ENCODE results near the gene CD164L2.
A peak's percentile ranks its signal among the peaks of the same experiment; 100 is the strongest.

The CD164L2 gene

DNA sequence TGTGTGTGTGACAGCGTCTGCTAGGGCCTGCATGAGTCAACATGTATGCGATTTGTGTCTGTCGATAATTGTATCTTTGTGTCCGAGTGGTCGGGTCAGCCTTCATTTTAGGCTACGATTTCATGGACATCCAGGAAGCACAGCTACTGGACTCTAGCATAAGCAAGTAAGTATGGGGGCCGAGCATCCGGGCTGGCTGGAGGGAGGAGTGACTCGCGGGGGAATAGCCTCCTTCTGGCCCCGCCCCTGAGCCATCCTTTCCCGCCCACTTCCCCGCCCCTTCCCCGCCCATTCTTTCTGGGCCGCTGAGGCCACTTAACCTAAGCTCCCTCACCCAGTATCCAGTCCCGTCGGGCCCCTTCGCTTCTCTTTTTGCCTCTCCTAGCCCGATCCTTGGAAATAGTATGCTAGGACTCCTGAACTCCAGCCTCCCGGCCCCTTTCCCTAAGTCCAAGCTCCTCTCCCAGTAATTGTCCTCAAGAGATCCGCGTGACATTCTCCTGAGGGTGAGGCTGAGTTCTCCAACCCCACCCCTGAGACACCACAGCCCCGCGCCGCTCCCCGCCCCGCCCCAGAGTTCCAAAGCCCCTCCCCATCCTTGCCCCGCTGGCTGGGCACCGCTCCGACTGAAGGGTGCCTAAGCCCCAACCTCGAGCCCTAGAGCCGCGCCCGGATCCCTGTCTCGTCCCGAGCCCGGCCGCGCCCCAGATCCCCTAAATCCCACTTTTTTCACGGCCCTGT, 17.6 kb downstream of the CD164L2 start (continued):
- TF ChIP-seq ZBTB11 (tag by site-specific recombination; conservative IDR thresholded peaks at IDR 0.05; ENCODE audit: low read depth): 0 out of 2 replicates have a peak, but pooled peaks have one; percentile 9
- TF ChIP-seq ZNF26 (tag by site-specific recombination; IDR thresholded peaks at IDR 0.05): no peak
- no peak for TF ChIP-seq ZNF701 (tag by site-specific recombination; IDR thresholded peaks at IDR 0.05)
- TF ChIP-seq, protein P1, sequence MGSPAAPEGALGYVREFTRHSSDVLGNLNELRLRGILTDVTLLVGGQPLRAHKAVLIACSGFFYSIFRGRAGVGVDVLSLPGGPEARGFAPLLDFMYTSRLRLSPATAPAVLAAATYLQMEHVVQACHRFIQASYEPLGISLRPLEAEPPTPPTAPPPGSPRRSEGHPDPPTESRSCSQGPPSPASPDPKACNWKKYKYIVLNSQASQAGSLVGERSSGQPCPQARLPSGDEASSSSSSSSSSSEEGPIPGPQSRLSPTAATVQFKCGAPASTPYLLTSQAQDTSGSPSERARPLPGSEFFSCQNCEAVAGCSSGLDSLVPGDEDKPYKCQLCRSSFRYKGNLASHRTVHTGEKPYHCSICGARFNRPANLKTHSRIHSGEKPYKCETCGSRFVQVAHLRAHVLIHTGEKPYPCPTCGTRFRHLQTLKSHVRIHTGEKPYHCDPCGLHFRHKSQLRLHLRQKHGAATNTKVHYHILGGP (tag by site-specific recombination; IDR thresholded peaks at IDR 0.05): no peak
- peak; percentile 62; the same call in 1 of the 2 replicates for TF ChIP-seq EGR2 (tag by site-specific recombination; IDR thresholded peaks at IDR 0.05; ENCODE audit: low read depth)
- TF ChIP-seq ZNF248 (tag by site-specific recombination; IDR thresholded peaks at IDR 0.05): no peak
- no peak for TF ChIP-seq ZNF140 (tag by site-specific recombination; IDR thresholded peaks at IDR 0.05)
- TF ChIP-seq, protein P2, sequence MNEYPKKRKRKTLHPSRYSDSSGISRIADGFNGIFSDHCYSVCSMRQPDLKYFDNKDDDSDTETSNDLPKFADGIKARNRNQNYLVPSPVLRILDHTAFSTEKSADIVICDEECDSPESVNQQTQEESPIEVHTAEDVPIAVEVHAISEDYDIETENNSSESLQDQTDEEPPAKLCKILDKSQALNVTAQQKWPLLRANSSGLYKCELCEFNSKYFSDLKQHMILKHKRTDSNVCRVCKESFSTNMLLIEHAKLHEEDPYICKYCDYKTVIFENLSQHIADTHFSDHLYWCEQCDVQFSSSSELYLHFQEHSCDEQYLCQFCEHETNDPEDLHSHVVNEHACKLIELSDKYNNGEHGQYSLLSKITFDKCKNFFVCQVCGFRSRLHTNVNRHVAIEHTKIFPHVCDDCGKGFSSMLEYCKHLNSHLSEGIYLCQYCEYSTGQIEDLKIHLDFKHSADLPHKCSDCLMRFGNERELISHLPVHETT (tag by site-specific recombination; IDR thresholded peaks at IDR 0.05): no peak
- no peak for TF ChIP-seq ZNF626 (tag by site-specific recombination; IDR thresholded peaks at IDR 0.05)
- TF ChIP-seq, protein P3, sequence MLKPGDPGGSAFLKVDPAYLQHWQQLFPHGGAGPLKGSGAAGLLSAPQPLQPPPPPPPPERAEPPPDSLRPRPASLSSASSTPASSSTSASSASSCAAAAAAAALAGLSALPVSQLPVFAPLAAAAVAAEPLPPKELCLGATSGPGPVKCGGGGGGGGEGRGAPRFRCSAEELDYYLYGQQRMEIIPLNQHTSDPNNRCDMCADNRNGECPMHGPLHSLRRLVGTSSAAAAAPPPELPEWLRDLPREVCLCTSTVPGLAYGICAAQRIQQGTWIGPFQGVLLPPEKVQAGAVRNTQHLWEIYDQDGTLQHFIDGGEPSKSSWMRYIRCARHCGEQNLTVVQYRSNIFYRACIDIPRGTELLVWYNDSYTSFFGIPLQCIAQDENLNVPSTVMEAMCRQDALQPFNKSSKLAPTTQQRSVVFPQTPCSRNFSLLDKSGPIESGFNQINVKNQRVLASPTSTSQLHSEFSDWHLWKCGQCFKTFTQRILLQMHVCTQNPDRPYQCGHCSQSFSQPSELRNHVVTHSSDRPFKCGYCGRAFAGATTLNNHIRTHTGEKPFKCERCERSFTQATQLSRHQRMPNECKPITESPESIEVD (tag by site-specific recombination; IDR thresholded peaks at IDR 0.05): no peak
- no peak for TF ChIP-seq ZBTB1 (tag by site-specific recombination; IDR thresholded peaks at IDR 0.05)
- no peak for TF ChIP-seq ZBTB17 (tag by site-specific recombination; IDR thresholded peaks at IDR 0.05)
- no peak for TF ChIP-seq ZNF48 (tag by site-specific recombination; IDR thresholded peaks at IDR 0.05)
- no peak for TF ChIP-seq ZNF292 (tag by site-specific recombination; IDR thresholded peaks at IDR 0.05; ENCODE audit: borderline replicate concordance, low read depth)
- no peak for TF ChIP-seq ZBTB44 (tag by site-specific recombination; IDR thresholded peaks at IDR 0.05)
- TF ChIP-seq ZNF561 (tag by site-specific recombination; IDR thresholded peaks at IDR 0.05; ENCODE audit: borderline replicate concordance): 0 out of 2 replicates have a peak, but pooled peaks have one; percentile 10
- no peak for TF ChIP-seq ZFP3 (tag by site-specific recombination; IDR thresholded peaks at IDR 0.05; ENCODE audit: low read depth)
- TF ChIP-seq KLF10 (tag by site-specific recombination; IDR thresholded peaks at IDR 0.05): peak; percentile 87
- peak; percentile 40; the same call in 1 of the 2 replicates for TF ChIP-seq KLF7 (tag by site-specific recombination; IDR thresholded peaks at IDR 0.05; ENCODE audit: borderline replicate concordance)
- TF ChIP-seq ZNF513 (tag by site-specific recombination; IDR thresholded peaks at IDR 0.05): no peak
- no peak for TF ChIP-seq ZNF202 (tag by site-specific recombination; IDR thresholded peaks at IDR 0.05; ENCODE audit: borderline replicate concordance)
- no peak for TF ChIP-seq ZNF560 (tag by site-specific recombination; IDR thresholded peaks at IDR 0.05; ENCODE audit: borderline replicate concordance)
- no peak for TF ChIP-seq ZFP69B (tag by site-specific recombination; IDR thresholded peaks at IDR 0.05)
- no peak for TF ChIP-seq PBX3 (CRISPR knock-in tag; IDR thresholded peaks at IDR 0.05)
- no peak for TF ChIP-seq ZNF433 (tag by site-specific recombination; IDR thresholded peaks at IDR 0.05; ENCODE audit: low read depth)

All from HEK293 (cell line).